SK-N-SH treated with all-trans-retinoic acid at 6 μM for 48 hours (cell line): Measurements from ENCODE around the gene NGB.

Experiments used
- ISL1 ChIP-seq: fragments of 250-450 bp; sonication (Bioruptor Pico); IDR thresholded peaks from 2 replicates; pipeline ENCODE4 v2.1.2; 2022; ENCODE audit warnings: mild to moderate bottlenecking, moderate library complexity
- ZFP30 ChIP-seq: fragments of 450-650 bp; formaldehyde crosslinking; IDR thresholded peaks from 2 replicates; pipeline ENCODE4 v1.5.0; 2022; ENCODE audit warnings: mild to moderate bottlenecking, moderate library complexity
- ZNF565 ChIP-seq: fragments of 450-650 bp; formaldehyde crosslinking; conservative IDR thresholded peaks from 2 replicates; pipeline ENCODE4 v1.5.0; 2020; ENCODE audit warnings: low read depth, mild to moderate bottlenecking, moderate library complexity
- TF ChIP-seq, protein P1 (sequence below): fragments of 250-450 bp; sonication (Bioruptor Pico); IDR thresholded peaks from 2 replicates; pipeline ENCODE4 v1.8.0; 2021; ENCODE audit warnings: low read depth, mild to moderate bottlenecking, moderate library complexity, borderline replicate concordance
- TF ChIP-seq, protein P2 (sequence below): fragments of 250-450 bp; sonication (Bioruptor Pico); IDR thresholded peaks from 2 replicates; pipeline ENCODE4 v1.5.0; 2020; ENCODE audit warnings: mild to moderate bottlenecking, moderate library complexity
- TF ChIP-seq, protein P3 (sequence below): fragments of 250-450 bp; sonication (Bioruptor Pico); IDR thresholded peaks from 2 replicates; pipeline ENCODE4 v1.8.0; 2020; ENCODE audit warnings: mild to moderate bottlenecking, moderate library complexity, borderline replicate concordance

DNA sequence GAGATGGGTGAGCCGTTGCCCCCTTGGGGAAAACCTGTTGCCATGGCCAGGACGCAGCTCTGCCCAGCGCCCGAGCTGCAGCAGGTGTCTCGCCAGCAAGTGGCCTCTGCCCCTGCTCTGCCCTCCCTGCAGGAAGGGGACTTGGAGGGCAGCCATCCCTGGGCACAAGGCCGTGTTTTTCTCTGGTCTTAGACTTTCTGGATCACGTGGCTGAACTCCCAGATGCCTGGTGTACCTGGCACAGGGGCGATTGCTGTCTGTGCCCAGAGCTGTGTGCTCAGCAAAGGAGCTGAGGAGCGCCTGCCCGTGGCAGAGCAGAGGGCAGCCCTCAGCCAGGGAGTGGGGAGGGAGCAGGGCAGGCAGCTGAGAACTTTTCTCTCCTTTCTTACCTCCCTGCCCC, 51.4 kb downstream of the NGB start:
- no peak for TF ChIP-seq ZNF565 (CRISPR knock-in tag)
- TF ChIP-seq, protein P1, sequence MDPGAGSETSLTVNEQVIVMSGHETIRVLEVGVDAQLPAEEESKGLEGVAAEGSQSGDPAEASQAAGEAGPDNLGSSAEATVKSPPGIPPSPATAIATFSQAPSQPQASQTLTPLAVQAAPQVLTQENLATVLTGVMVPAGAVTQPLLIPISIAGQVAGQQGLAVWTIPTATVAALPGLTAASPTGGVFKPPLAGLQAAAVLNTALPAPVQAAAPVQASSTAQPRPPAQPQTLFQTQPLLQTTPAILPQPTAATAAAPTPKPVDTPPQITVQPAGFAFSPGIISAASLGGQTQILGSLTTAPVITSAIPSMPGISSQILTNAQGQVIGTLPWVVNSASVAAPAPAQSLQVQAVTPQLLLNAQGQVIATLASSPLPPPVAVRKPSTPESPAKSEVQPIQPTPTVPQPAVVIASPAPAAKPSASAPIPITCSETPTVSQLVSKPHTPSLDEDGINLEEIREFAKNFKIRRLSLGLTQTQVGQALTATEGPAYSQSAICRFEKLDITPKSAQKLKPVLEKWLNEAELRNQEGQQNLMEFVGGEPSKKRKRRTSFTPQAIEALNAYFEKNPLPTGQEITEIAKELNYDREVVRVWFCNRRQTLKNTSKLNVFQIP (CRISPR knock-in tag) = no peak
- TF ChIP-seq, protein P2, sequence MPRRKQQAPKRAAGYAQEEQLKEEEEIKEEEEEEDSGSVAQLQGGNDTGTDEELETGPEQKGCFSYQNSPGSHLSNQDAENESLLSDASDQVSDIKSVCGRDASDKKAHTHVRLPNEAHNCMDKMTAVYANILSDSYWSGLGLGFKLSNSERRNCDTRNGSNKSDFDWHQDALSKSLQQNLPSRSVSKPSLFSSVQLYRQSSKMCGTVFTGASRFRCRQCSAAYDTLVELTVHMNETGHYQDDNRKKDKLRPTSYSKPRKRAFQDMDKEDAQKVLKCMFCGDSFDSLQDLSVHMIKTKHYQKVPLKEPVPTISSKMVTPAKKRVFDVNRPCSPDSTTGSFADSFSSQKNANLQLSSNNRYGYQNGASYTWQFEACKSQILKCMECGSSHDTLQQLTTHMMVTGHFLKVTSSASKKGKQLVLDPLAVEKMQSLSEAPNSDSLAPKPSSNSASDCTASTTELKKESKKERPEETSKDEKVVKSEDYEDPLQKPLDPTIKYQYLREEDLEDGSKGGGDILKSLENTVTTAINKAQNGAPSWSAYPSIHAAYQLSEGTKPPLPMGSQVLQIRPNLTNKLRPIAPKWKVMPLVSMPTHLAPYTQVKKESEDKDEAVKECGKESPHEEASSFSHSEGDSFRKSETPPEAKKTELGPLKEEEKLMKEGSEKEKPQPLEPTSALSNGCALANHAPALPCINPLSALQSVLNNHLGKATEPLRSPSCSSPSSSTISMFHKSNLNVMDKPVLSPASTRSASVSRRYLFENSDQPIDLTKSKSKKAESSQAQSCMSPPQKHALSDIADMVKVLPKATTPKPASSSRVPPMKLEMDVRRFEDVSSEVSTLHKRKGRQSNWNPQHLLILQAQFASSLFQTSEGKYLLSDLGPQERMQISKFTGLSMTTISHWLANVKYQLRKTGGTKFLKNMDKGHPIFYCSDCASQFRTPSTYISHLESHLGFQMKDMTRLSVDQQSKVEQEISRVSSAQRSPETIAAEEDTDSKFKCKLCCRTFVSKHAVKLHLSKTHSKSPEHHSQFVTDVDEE (CRISPR knock-in tag) = no peak
- no peak for TF ChIP-seq ZFP30 (CRISPR knock-in tag)
- TF ChIP-seq, protein P3, sequence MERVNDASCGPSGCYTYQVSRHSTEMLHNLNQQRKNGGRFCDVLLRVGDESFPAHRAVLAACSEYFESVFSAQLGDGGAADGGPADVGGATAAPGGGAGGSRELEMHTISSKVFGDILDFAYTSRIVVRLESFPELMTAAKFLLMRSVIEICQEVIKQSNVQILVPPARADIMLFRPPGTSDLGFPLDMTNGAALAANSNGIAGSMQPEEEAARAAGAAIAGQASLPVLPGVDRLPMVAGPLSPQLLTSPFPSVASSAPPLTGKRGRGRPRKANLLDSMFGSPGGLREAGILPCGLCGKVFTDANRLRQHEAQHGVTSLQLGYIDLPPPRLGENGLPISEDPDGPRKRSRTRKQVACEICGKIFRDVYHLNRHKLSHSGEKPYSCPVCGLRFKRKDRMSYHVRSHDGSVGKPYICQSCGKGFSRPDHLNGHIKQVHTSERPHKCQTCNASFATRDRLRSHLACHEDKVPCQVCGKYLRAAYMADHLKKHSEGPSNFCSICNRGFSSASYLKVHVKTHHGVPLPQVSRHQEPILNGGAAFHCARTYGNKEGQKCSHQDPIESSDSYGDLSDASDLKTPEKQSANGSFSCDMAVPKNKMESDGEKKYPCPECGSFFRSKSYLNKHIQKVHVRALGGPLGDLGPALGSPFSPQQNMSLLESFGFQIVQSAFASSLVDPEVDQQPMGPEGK (CRISPR knock-in tag) = no peak
- no peak for TF ChIP-seq ISL1 (CRISPR knock-in tag)
